A549 (cell line): ENCODE data around the gene MRPL23.

ENCODE experiments used
- JUNB ChIP-seq: fragments of >200 bp; sonication (Bioruptor Twin); formaldehyde crosslinking; IDR thresholded peaks from 2 replicates; pipeline ENCODE4 v1.6.1; 2016
- MAX ChIP-seq: IDR thresholded peaks from 2 replicates; pipeline ENCODE4 v1.6.1; 2012
- POLR2A ChIP-seq: IDR thresholded peaks from 2 replicates; pipeline ENCODE4 v1.6.1; 2012; ENCODE audit warnings: mild to moderate bottlenecking, low read length
- RCOR1 ChIP-seq: fragments of 150-350 bp; IDR thresholded peaks from 2 replicates; pipeline ENCODE4 v1.6.1; 2014; ENCODE audit warnings: antibody characterized with exemption, low read length, low read depth
- REST ChIP-seq: fragments of 200-600 bp; sonication (generic); IDR thresholded peaks from 2 replicates; pipeline ENCODE4 v1.6.1; 2016; ENCODE audit warnings: antibody characterized with exemption, mild to moderate bottlenecking, moderate library complexity
- RFX5 ChIP-seq: fragments of 450-650 bp; IDR thresholded peaks from 2 replicates; pipeline ENCODE4 v1.7.1; 2014; ENCODE audit warnings: antibody characterized with exemption, mild to moderate bottlenecking, moderate library complexity
- TF ChIP-seq, protein P1 (sequence below): fragments of >200 bp; sonication (Bioruptor Twin); formaldehyde crosslinking; IDR thresholded peaks from 3 replicates; pipeline ENCODE4 v1.5.1; 2016
- TF ChIP-seq, protein P2 (sequence below): fragments of >200 bp; sonication (Bioruptor Twin); formaldehyde crosslinking; IDR thresholded peaks from 3 replicates; pipeline ENCODE4 v1.6.1; 2016

- TF ChIP-seq JUNB = no peak
- no peak for TF ChIP-seq MAX
- no peak for TF ChIP-seq RFX5
- TF ChIP-seq REST = no peak
- TF ChIP-seq, protein P1, sequence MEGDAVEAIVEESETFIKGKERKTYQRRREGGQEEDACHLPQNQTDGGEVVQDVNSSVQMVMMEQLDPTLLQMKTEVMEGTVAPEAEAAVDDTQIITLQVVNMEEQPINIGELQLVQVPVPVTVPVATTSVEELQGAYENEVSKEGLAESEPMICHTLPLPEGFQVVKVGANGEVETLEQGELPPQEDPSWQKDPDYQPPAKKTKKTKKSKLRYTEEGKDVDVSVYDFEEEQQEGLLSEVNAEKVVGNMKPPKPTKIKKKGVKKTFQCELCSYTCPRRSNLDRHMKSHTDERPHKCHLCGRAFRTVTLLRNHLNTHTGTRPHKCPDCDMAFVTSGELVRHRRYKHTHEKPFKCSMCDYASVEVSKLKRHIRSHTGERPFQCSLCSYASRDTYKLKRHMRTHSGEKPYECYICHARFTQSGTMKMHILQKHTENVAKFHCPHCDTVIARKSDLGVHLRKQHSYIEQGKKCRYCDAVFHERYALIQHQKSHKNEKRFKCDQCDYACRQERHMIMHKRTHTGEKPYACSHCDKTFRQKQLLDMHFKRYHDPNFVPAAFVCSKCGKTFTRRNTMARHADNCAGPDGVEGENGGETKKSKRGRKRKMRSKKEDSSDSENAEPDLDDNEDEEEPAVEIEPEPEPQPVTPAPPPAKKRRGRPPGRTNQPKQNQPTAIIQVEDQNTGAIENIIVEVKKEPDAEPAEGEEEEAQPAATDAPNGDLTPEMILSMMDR = no peak
- TF ChIP-seq POLR2A = no peak
- TF ChIP-seq, protein P2, sequence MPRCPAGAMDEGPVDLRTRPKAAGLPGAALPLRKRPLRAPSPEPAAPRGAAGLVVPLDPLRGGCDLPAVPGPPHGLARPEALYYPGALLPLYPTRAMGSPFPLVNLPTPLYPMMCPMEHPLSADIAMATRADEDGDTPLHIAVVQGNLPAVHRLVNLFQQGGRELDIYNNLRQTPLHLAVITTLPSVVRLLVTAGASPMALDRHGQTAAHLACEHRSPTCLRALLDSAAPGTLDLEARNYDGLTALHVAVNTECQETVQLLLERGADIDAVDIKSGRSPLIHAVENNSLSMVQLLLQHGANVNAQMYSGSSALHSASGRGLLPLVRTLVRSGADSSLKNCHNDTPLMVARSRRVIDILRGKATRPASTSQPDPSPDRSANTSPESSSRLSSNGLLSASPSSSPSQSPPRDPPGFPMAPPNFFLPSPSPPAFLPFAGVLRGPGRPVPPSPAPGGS = no peak
- no peak for TF ChIP-seq RCOR1
Measured at GRCh38 chr11:1925373-1926155, 21.6 kb upstream of the MRPL23 start.
